Prostate gland (tissue), 2 donors: Measurements from ENCODE around the gene C1orf21. TPM values are rescaled to one million over a fixed set of nuclear protein-coding genes. Genes with fewer than 3 reads are reported as not detected.

Experiments used
- DNase-seq: peaks from one replicate; pipeline ENCODE4 v3.0.0-alpha.2; 2019; ENCODE audit warnings: low spot score
- H3K27ac ChIP-seq, 2 donors: fragments of 200-600 bp; sonication (generic); 2 replicates each; pipeline ENCODE4 v1.5.1; 2017 to 2019
- H3K27me3 ChIP-seq: fragments of 200-600 bp; sonication (generic); replicated peaks from 2 replicates; pipeline ENCODE4 v1.5.1; 2019; ENCODE audit not compliant: insufficient read depth
- H3K36me3 ChIP-seq, 2 donors: fragments of 200-600 bp; sonication (generic); 1 replicate in 1 of 2; 2 replicates in 1 of 2; pipeline versions ENCODE4 v1.5.1 to v1.8.1; 2017 to 2019
- H3K4me1 ChIP-seq: fragments of 200-600 bp; sonication (generic); replicated peaks from 2 replicates; pipeline ENCODE4 v1.5.1; 2019
- H3K4me3 ChIP-seq, 2 donors: fragments of 200-600 bp; sonication (generic); 2 replicates each; pipeline ENCODE4 v1.5.1; 2017 to 2019
- H3K9me3 ChIP-seq: fragments of 200-600 bp; sonication (generic); 2 replicates; pipeline ENCODE4 v1.5.1; 2017
- POLR2A ChIP-seq: fragments of 450-650 bp; IDR thresholded peaks from one replicate; pipeline ENCODE4 v1.6.1; 2016; ENCODE audit warnings: antibody characterized with exemption, mild to moderate bottlenecking
- POLR2AphosphoS5 ChIP-seq: sonication (generic); formaldehyde crosslinking; IDR thresholded peaks from one replicate; pipeline ENCODE4 v1.6.1; 2017; ENCODE audit warnings: antibody characterized with exemption
- WGBS: methylation state at CpG from one replicate; pipeline ENCODE4 v1.1.5; 2018; 5-methylcytosine and 5-hydroxymethylcytosine counted together
- intact Hi-C: fragments of 100-400 bp; cut with DNase I; formaldehyde crosslinking; loops from one replicate; pipeline ENCODE4 v1.14.2; 2022
- total RNA-seq, 2 donors: library from RNA; depleted of rRNA; stranded (reverse); fragments of >200 nt; gene quantifications; one replicate each; pipeline ENCODE4 v1.1.0, GENCODE V29; 2016
- TF ChIP-seq, protein P1 (sequence below), 4 experiments: fragments of 200-600 bp in 2 of 4; fragments of 450-650 bp in 2 of 4; sonication (generic) in 2 of 4; IDR thresholded peaks; 1 replicate in 3 of 4; 2 replicates in 1 of 4; pipeline ENCODE4 v1.5.1; 2016 to 2019; ENCODE audit warnings: antibody characterized with exemption in 4 of 4, mild to moderate bottlenecking in 2 of 4, moderate library complexity in 2 of 4

The C1orf21 gene
- total RNA-seq, 2 donors from 2014 or later: 28.8 to 79.3 TPM

DNA sequence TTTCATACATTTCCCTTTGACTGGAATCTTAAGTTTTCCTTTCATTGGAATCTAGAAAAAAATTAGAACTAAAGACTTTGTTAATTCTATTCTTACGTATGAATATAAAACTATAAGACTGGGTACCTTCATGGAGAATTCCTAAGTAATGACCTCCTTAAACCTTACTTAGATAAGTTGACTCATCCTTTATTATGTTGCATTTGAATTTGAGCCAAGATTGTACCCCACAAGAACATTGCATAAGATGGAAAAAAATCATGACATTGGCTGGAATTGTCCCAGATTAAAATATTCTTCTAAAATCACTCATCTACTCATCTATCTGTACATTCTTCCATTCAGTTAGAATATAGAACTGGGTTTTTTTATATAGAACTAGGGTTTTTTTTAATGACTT, 137.4 kb downstream of the C1orf21 start:
- Histone ChIP-seq H3K4me1 (no peaks in the 10 kb centered on the region), H3K9me3 (no peaks in the 10 kb centered on the region), H3K27me3 (no peaks in the 10 kb centered on the region), H3K27ac (no peak overlapping the region), H3K4me3 (no peak overlapping the region), H3K36me3 (no peaks in the 10 kb centered on the region)
- no peak for DNase-seq
- 95% methylated on average over 1 of the region's 1 CpG for WGBS
- intact Hi-C loops: no loop called here
- TF ChIP-seq POLR2AphosphoS5 (no peak), POLR2A (no peak)
- TF ChIP-seq, protein P1, sequence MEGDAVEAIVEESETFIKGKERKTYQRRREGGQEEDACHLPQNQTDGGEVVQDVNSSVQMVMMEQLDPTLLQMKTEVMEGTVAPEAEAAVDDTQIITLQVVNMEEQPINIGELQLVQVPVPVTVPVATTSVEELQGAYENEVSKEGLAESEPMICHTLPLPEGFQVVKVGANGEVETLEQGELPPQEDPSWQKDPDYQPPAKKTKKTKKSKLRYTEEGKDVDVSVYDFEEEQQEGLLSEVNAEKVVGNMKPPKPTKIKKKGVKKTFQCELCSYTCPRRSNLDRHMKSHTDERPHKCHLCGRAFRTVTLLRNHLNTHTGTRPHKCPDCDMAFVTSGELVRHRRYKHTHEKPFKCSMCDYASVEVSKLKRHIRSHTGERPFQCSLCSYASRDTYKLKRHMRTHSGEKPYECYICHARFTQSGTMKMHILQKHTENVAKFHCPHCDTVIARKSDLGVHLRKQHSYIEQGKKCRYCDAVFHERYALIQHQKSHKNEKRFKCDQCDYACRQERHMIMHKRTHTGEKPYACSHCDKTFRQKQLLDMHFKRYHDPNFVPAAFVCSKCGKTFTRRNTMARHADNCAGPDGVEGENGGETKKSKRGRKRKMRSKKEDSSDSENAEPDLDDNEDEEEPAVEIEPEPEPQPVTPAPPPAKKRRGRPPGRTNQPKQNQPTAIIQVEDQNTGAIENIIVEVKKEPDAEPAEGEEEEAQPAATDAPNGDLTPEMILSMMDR (IDR thresholded peaks at IDR 0.05): no peak

DNA sequence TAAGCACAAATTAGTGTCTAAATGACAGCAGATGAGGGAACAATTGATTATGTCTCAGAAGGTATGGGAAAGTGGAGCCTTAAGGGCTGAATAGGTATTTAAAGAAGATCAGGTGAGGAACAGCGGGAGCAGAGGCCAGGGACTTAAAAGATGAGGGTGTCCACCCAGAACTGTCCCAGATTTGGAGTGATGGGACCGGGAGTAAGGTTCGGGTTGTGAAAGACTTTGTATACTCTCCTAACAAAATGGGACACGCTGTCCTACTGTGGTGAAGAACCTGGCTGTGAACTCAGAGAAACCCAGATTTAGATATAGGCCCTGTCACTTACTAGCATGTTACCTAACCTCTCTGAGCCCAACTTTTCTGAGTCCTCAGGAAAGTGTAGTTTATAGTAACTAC, 140.6 kb downstream of the C1orf21 start:
- DNase-seq: no peak
- Histone ChIP-seq H3K27ac (no peak overlapping the region), H3K4me3 (no peak overlapping the region), H3K9me3 (no peaks in the 10 kb centered on the region), H3K27me3 (no peaks in the 10 kb centered on the region), H3K36me3 (no peaks in the 10 kb centered on the region), H3K4me1 (no peaks in the 10 kb centered on the region)
- TF ChIP-seq, protein P1 (IDR thresholded peaks at IDR 0.05): no peak
- TF ChIP-seq POLR2A: no peak
- TF ChIP-seq POLR2AphosphoS5: no peak
- WGBS: 87% methylated on average over 4 of the region's 4 CpGs
- intact Hi-C loops: no loop called here

DNA sequence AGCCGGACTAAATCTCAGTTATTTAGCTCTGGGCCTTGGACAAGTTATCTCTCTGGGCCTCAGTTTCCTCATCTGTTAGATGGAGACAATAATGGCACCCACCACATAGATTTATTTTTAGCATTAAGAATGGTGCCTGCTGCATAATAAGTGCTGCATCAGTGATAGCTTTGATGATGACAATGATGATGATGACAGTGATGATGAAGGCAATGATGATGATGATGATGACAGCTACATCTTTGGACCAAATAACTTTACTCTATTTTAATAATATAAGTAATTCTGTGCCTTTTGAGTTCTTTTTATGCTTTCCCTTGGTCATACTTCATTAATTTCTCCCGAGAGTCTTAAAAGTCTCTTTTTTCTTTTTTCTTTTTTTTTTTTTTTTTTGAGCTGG, 143.4 kb downstream of the C1orf21 start:
- TF ChIP-seq, protein P1 (IDR thresholded peaks at IDR 0.05): no peak
- no peak for TF ChIP-seq POLR2A
- TF ChIP-seq POLR2AphosphoS5: no peak
- H3K9me3 ChIP-seq: no peaks in the 10 kb centered on the region
- intact Hi-C loops: no loop called here
- no peaks in the 10 kb centered on the region for H3K4me1 ChIP-seq
- 98% methylated on average over 2 of the region's 2 CpGs for WGBS
- no peak for DNase-seq
- no peak overlapping the region for H3K27ac ChIP-seq
- no peaks in the 10 kb centered on the region for H3K27me3 ChIP-seq
- H3K4me3 ChIP-seq: no peak overlapping the region
- no peaks in the 10 kb centered on the region for H3K36me3 ChIP-seq

DNA sequence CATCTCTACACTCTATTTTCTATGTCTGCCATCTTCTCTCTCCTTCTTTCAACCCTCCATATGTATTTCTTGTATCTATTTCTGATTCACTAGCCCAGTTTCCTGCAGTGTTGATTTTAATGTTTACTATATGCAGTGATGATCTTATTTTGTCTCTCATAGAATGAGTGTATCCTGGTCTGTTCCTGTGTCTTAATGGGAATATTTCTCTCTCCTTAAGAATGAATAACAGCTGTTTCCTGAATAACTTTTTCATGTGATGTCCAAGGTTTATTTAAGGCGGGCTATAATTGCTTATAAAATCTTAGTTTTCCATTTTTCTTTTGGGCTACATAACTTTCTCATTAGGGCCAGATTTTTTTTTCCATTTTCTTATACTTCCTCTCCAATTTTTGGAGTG, 144.5 kb downstream of the C1orf21 start:
- H3K27ac ChIP-seq: no peak overlapping the region
- no peak for TF ChIP-seq POLR2AphosphoS5
- TF ChIP-seq, protein P1 (IDR thresholded peaks at IDR 0.05): no peak
- TF ChIP-seq POLR2A: no peak
- DNase-seq: no peak
- intact Hi-C loops: no loop called here
- 71% methylated on average over 1 of the region's 1 CpG for WGBS
- H3K9me3 ChIP-seq: no peaks in the 10 kb centered on the region
- H3K4me3 ChIP-seq: no peak overlapping the region
- H3K4me1 ChIP-seq: no peaks in the 10 kb centered on the region
- no peaks in the 10 kb centered on the region for H3K36me3 ChIP-seq
- no peaks in the 10 kb centered on the region for H3K27me3 ChIP-seq

DNA sequence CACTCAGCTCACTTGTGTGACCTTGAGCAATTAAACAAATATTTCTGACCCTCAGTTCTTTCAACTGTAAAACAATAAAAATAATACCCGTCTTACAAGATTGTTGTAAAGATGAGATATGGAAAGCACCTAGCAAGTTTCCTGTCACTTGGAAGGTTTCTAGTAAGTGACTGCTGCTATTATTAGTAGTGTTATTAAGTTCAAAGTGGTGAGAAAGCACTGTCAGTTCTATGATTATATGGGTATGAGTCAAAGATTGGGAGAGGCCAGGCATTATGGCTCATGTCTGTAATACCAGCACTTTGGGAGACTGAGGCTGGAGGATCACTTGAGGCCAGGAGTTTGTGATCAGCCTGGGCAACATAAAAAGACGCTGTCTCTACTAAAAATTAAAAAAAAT, 145.4 kb downstream of the C1orf21 start:
- no peak for DNase-seq
- H3K27me3 ChIP-seq: no peaks in the 10 kb centered on the region
- no peaks in the 10 kb centered on the region for H3K9me3 ChIP-seq
- intact Hi-C loops: no loop called here
- no peak for TF ChIP-seq POLR2A
- TF ChIP-seq, protein P1 (IDR thresholded peaks at IDR 0.05): no peak
- TF ChIP-seq POLR2AphosphoS5: no peak
- no peaks in the 10 kb centered on the region for H3K4me1 ChIP-seq
- H3K4me3 ChIP-seq: no peak overlapping the region
- H3K27ac ChIP-seq: no peak overlapping the region
- no peaks in the 10 kb centered on the region for H3K36me3 ChIP-seq
- 53% methylated on average over 2 of the region's 2 CpGs for WGBS
